ENCODE data around the gene TAF1B. TPM values are rescaled to one million over a fixed set of nuclear protein-coding genes. Genes with fewer than 3 reads are reported as not detected.

Gene TAF1B
- total RNA-seq, 5 donors from 2014 or later (not counting 1 experiment from before 2014, with no cell fraction given): 9.2 to 21.7 (median 15.2) TPM

DNA sequence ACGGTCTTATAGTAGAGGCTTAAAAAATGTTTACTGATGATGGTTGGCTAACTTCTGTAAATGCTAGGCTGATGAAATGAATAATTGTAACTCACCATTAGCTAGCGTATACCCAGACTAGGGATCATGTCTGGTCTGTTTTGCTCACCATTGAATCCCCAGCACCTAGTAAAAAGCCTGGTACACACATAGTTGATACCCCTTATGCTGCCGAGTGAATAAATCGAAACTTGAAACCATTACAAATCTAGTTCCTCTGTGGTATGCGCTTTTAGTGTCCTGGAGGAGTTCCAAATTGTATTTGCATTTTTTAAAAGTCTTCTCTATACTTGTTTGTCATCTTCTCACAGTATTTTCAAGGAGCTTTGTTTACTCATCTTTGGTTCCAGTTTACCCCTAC is 1.3 kb downstream of the TAF1B start:
- H3K9me3 Mint-ChIP-seq: no peaks in the 10 kb centered on the region
- POLR2A ChIA-PET: interaction anchor here in 1 of 2 donors (0.6 kb wide), 1 partner anchor 114 kb away, joined by 3 read pairs; no protein-coding TSS in a partner anchor
- DNase-seq: peak in 1 of 35 experiments; percentile 11
- peak overlapping the region; percentile 91 to 96 (median 92) for H3K4me3 Mint-ChIP-seq
- Histone ChIP-seq H3K36me3 (ENCODE audit: control insufficient read depth in 2 of 2, extremely low read depth in 1 of 2, insufficient read depth in 1 of 2, low read length in 1 of 2) (peaks cover 0 to 19% of the 10 kb centered on the region in 2 donors), H3K4me3 (ENCODE audit: control insufficient read depth in 1 of 2, extremely low read depth in 1 of 2, low read length in 1 of 2) (peak overlapping the region in 1 of 2 donors; percentile 87), H3K27ac (ENCODE audit: low read length) (no peak overlapping the region), H3K9me3 (no peaks in the 10 kb centered on the region), H3K4me1 (ENCODE audit: control insufficient read depth in 1 of 2, extremely low read depth in 1 of 2, insufficient read depth in 2 of 2, low read length in 2 of 2) (peaks cover 6 to 14% of the 10 kb centered on the region in 2 experiments), H3K27me3 (replicated peaks in 1 of 2; ENCODE audit: control insufficient read depth in 2 of 2, extremely low read depth in 1 of 2, insufficient read depth in 2 of 2, low read length in 1 of 2) (no peaks in the 10 kb centered on the region)
- H3K27me3 Mint-ChIP-seq: no peaks in the 10 kb centered on the region
- ATAC-seq (replicated peaks in 1 of 4): no peak
- H3K4me1 Mint-ChIP-seq: peaks cover 47 to 52% (median 48%) of the 10 kb centered on the region in 3 donors
- 50% methylated on average over 1 of the region's 5 CpGs for WGBS (ENCODE audit: insufficient coverage)
- CTCF ChIA-PET: interaction anchor here in 1 of 2 donors (1.7 to 2.4 kb wide), 2 partner anchors 29 to 44 kb away, joined by 4 to 10 read pairs; no protein-coding TSS in a partner anchor
- H3K27ac Mint-ChIP-seq: peak overlapping the region in 1 of 2 donors; percentile 10
- H3K36me3 Mint-ChIP-seq: peaks cover 33% of the 10 kb centered on the region

GRCh38 chr2:9846554-9846953 is 3.3 kb downstream of the TAF1B start:
- CTCF ChIA-PET: no interaction called here
- DNase-seq (no peak), ATAC-seq (replicated peaks in 1 of 4) (no peak)
- POLR2A ChIA-PET: interaction anchor here in 1 of 2 donors (0.9 kb wide), 1 partner anchor 226 kb away, joined by 3 read pairs; no protein-coding TSS in a partner anchor
- H3K4me3 ChIP-seq (ENCODE audit: control insufficient read depth in 1 of 2, extremely low read depth in 1 of 2, low read length in 1 of 2): no peak overlapping the region
- peaks cover 49% of the 10 kb centered on the region for H3K36me3 Mint-ChIP-seq
- H3K27me3 Mint-ChIP-seq: no peaks in the 10 kb centered on the region
- peaks cover 6 to 14% of the 10 kb centered on the region in 2 experiments for H3K4me1 ChIP-seq (ENCODE audit: control insufficient read depth in 1 of 2, extremely low read depth in 1 of 2, insufficient read depth in 2 of 2, low read length in 2 of 2)
- H3K27ac Mint-ChIP-seq: no peak overlapping the region
- H3K4me1 Mint-ChIP-seq: peaks cover 47 to 52% (median 48%) of the 10 kb centered on the region in 3 donors
- no peak overlapping the region for H3K27ac ChIP-seq (ENCODE audit: low read length)
- no peaks in the 10 kb centered on the region for H3K9me3 ChIP-seq
- H3K4me3 Mint-ChIP-seq: no peak overlapping the region
- no peaks in the 10 kb centered on the region for H3K27me3 ChIP-seq (replicated peaks in 1 of 2; ENCODE audit: control insufficient read depth in 2 of 2, extremely low read depth in 1 of 2, insufficient read depth in 2 of 2, low read length in 1 of 2)
- no peaks in the 10 kb centered on the region for H3K9me3 Mint-ChIP-seq
- H3K36me3 ChIP-seq (ENCODE audit: control insufficient read depth in 2 of 2, extremely low read depth in 1 of 2, insufficient read depth in 1 of 2, low read length in 1 of 2): peaks cover 0 to 34% of the 10 kb centered on the region in 2 donors

- Mint-ChIP-seq H3K4me3 (no peak overlapping the region), H3K36me3 (peaks cover 54% of the 10 kb centered on the region), H3K4me1 (peaks cover 47 to 52% (median 48%) of the 10 kb centered on the region in 3 donors), H3K9me3 (no peaks in the 10 kb centered on the region), H3K27ac (no peak overlapping the region), H3K27me3 (no peaks in the 10 kb centered on the region)
- Histone ChIP-seq H3K27ac (ENCODE audit: low read length) (no peak overlapping the region), H3K4me1 (ENCODE audit: control insufficient read depth in 1 of 2, extremely low read depth in 1 of 2, insufficient read depth in 2 of 2, low read length in 2 of 2) (peaks cover 6 to 14% of the 10 kb centered on the region in 2 experiments), H3K36me3 (ENCODE audit: control insufficient read depth in 2 of 2, extremely low read depth in 1 of 2, insufficient read depth in 1 of 2, low read length in 1 of 2) (peaks cover 0 to 39% of the 10 kb centered on the region in 2 donors), H3K4me3 (ENCODE audit: control insufficient read depth in 1 of 2, extremely low read depth in 1 of 2, low read length in 1 of 2) (no peak overlapping the region), H3K27me3 (replicated peaks in 1 of 2; ENCODE audit: control insufficient read depth in 2 of 2, extremely low read depth in 1 of 2, insufficient read depth in 2 of 2, low read length in 1 of 2) (no peaks in the 10 kb centered on the region), H3K9me3 (no peaks in the 10 kb centered on the region)
- 86% methylated on average over 2 of the region's 4 CpGs for WGBS (ENCODE audit: insufficient coverage)
- CTCF ChIA-PET: no interaction called here
- ATAC-seq (replicated peaks in 1 of 4) (no peak), DNase-seq (no peak)
- POLR2A ChIA-PET: interaction anchor here in 1 of 2 donors (0.9 kb wide), 1 partner anchor 227 kb away, joined by 3 read pairs; no protein-coding TSS in a partner anchor
Observed at GRCh38 chr2:9847140-9847539, 3.9 kb downstream of the TAF1B start.

GRCh38 chr2:9852881-9853280 is 9.6 kb downstream of the TAF1B start:
- ATAC-seq (replicated peaks in 1 of 4): no peak
- H3K9me3 Mint-ChIP-seq: peaks cover 0 to 12% (median 8%) of the 10 kb centered on the region in 3 donors
- Histone ChIP-seq H3K36me3 (ENCODE audit: control insufficient read depth in 2 of 2, extremely low read depth in 1 of 2, insufficient read depth in 1 of 2, low read length in 1 of 2) (peaks cover 11 to 76% of the 10 kb centered on the region in 2 donors), H3K27ac (ENCODE audit: low read length) (no peak overlapping the region), H3K9me3 (no peaks in the 10 kb centered on the region), H3K4me1 (ENCODE audit: control insufficient read depth in 1 of 2, extremely low read depth in 1 of 2, insufficient read depth in 2 of 2, low read length in 2 of 2) (no peaks in the 10 kb centered on the region), H3K4me3 (ENCODE audit: control insufficient read depth in 1 of 2, extremely low read depth in 1 of 2, low read length in 1 of 2) (no peak overlapping the region), H3K27me3 (replicated peaks in 1 of 2; ENCODE audit: control insufficient read depth in 2 of 2, extremely low read depth in 1 of 2, insufficient read depth in 2 of 2, low read length in 1 of 2) (no peaks in the 10 kb centered on the region)
- H3K4me3 Mint-ChIP-seq: no peak overlapping the region
- no peak for DNase-seq
- peaks cover 3 to 5% (median 5%) of the 10 kb centered on the region in 3 donors for H3K4me1 Mint-ChIP-seq
- ChIA-PET CTCF (interaction anchor here in 1 of 2 donors (1.2 kb wide), 1 partner anchor 38 kb away, joined by 4 read pairs; no protein-coding TSS in a partner anchor), POLR2A (no interaction called here)
- 100% methylated on average over 1 of the region's 2 CpGs for WGBS (ENCODE audit: insufficient coverage)
- peaks cover 84% of the 10 kb centered on the region for H3K36me3 Mint-ChIP-seq
- no peak overlapping the region for H3K27ac Mint-ChIP-seq
- H3K27me3 Mint-ChIP-seq: no peaks in the 10 kb centered on the region

DNA sequence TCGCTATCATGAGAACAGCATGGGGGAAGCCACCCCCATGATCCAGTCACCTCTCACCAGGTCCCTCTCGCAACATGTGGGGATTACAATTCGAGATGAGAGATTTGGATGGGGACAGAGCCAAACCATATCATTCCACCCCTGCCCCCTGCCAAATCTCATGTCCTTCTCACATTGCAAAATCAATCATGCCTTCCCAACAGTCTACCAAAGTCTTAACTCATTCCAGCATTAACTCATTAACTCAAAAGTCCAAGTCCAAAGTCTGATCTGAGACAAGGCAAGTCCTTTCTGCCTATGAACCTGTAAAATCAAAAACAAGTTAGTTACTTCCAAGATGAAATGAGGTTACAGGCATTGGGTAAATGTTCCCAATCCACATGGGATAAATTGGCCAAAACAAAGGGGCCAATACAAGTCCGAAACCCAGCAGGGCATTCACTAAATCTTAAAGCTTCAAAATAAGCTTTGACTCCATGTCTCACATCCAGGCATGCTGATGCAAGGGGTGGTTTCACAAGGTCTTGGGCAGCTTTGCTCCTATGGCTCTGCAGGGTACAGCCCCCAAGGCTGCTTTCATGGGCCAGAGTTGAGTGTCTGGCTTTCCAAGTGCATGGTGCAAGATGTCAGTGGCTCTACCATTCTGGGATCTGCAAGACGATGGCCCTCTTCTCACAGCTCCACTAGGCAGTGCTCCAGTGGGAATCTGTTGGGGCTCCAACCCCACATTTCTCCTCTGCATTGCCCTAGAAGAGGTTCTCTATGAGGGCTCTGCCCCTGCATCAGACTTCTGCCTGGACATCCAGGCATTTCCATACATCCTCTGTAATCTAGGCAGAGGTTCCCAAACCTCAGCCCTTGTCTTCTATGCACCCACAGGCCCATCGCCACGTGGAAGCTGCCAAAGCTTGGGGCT is 14.8 kb downstream of the TAF1B start:
- Histone ChIP-seq H3K4me1 (ENCODE audit: control insufficient read depth in 1 of 2, extremely low read depth in 1 of 2, insufficient read depth in 2 of 2, low read length in 2 of 2) (no peaks in the 10 kb centered on the region), H3K9me3 (no peaks in the 10 kb centered on the region), H3K4me3 (ENCODE audit: control insufficient read depth in 1 of 2, extremely low read depth in 1 of 2, low read length in 1 of 2) (no peak overlapping the region), H3K27ac (ENCODE audit: low read length) (no peak overlapping the region), H3K27me3 (replicated peaks in 1 of 2; ENCODE audit: control insufficient read depth in 2 of 2, extremely low read depth in 1 of 2, insufficient read depth in 2 of 2, low read length in 1 of 2) (no peaks in the 10 kb centered on the region), H3K36me3 (ENCODE audit: control insufficient read depth in 2 of 2, extremely low read depth in 1 of 2, insufficient read depth in 1 of 2, low read length in 1 of 2) (peaks cover 22 to 57% of the 10 kb centered on the region in 2 donors)
- DNase-seq: no peak
- peaks cover 81% of the 10 kb centered on the region for H3K36me3 Mint-ChIP-seq
- H3K27ac Mint-ChIP-seq: no peak overlapping the region
- WGBS (ENCODE audit: insufficient coverage): 94% methylated on average over 6 of the region's 7 CpGs
- H3K9me3 Mint-ChIP-seq: peaks cover 0 to 16% (median 11%) of the 10 kb centered on the region in 3 donors
- ChIA-PET CTCF (no interaction called here), POLR2A (no interaction called here)
- no peaks in the 10 kb centered on the region for H3K4me1 Mint-ChIP-seq
- H3K4me3 Mint-ChIP-seq: no peak overlapping the region
- H3K27me3 Mint-ChIP-seq: no peaks in the 10 kb centered on the region
- no peak for ATAC-seq (replicated peaks in 1 of 4)

GRCh38 chr2:9858730-9859068 is 15.4 kb downstream of the TAF1B start:
- 100% methylated on average over 2 of the region's 5 CpGs for WGBS (ENCODE audit: insufficient coverage)
- no peak for ATAC-seq (replicated peaks in 1 of 4)
- no peak overlapping the region for H3K4me3 ChIP-seq (ENCODE audit: control insufficient read depth in 1 of 2, extremely low read depth in 1 of 2, low read length in 1 of 2)
- ChIA-PET POLR2A (no interaction called here), CTCF (no interaction called here)
- DNase-seq: no peak
- no peaks in the 10 kb centered on the region for H3K4me1 Mint-ChIP-seq
- H3K4me1 ChIP-seq (ENCODE audit: control insufficient read depth in 1 of 2, extremely low read depth in 1 of 2, insufficient read depth in 2 of 2, low read length in 2 of 2): no peaks in the 10 kb centered on the region
- H3K36me3 ChIP-seq (ENCODE audit: control insufficient read depth in 2 of 2, extremely low read depth in 1 of 2, insufficient read depth in 1 of 2, low read length in 1 of 2): peaks cover 16 to 51% of the 10 kb centered on the region in 2 donors
- H3K9me3 ChIP-seq: no peaks in the 10 kb centered on the region
- H3K4me3 Mint-ChIP-seq: no peak overlapping the region
- peaks cover 75% of the 10 kb centered on the region for H3K36me3 Mint-ChIP-seq
- H3K27me3 ChIP-seq (replicated peaks in 1 of 2; ENCODE audit: control insufficient read depth in 2 of 2, extremely low read depth in 1 of 2, insufficient read depth in 2 of 2, low read length in 1 of 2): no peaks in the 10 kb centered on the region
- H3K27me3 Mint-ChIP-seq: no peaks in the 10 kb centered on the region
- H3K9me3 Mint-ChIP-seq: peaks cover 0 to 16% (median 13%) of the 10 kb centered on the region in 3 donors
- no peak overlapping the region for H3K27ac ChIP-seq (ENCODE audit: low read length)
- H3K27ac Mint-ChIP-seq: no peak overlapping the region
